ENCODE data around the gene PACS2.
A peak's percentile ranks its signal among the peaks of the same experiment; 100 is the strongest.
"Not testable (repeated sequence)": the region's sequence is repeated elsewhere in the genome, so short reads cannot be mapped to it uniquely, and the experiment has no call there.

The PACS2 gene

DNA sequence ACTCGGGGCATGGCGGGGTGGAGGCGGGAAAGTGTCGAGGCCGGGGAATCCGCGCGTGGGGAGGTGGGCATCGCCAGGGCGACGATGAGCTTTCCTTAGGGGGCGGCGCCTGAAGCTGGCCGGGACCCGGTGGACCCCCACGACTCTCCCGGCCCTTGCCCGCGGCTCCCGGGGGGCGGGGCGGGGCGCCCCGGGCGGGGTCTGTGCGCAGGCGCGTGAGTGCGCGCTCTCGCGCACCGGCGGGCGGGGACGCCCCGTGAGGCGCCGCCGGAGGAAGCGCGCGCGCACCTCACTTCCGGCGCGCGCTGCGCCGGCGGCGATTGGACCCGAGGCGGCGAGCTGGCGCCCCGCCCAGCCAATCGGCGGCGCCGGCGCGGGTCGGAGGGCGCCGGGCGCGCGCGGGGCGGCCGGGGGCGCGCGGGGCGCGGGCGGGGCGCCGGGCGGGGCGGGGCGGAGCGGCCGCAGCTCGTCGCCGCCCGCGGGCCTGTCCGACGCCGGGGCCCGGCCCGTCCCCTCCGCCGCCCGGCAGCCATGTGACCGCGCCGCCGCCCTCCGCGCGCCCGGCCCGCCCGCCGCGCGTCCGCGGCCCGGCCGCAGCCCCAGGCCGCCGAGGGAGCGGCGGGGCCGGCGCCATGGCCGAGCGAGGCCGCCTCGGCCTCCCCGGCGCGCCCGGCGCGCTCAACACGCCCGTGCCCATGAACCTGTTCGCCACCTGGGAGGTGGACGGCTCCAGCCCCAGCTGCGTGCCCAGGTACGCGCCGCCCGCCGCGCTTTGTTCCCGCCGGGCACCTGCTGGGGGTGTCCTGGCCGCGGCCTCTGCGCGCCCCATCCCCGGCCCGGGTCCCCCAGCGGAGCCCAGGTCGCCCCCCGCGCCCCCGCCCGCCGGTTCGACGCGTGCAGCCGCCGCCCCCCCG is at the start of gene PACS2:
TSS of gene PACS2 (plus strand) at position 462 of the 914 bp plus-strand sequence. CDS start at position 633, 171 bp downstream.
- DNase-seq: peak; percentile 87

DNA sequence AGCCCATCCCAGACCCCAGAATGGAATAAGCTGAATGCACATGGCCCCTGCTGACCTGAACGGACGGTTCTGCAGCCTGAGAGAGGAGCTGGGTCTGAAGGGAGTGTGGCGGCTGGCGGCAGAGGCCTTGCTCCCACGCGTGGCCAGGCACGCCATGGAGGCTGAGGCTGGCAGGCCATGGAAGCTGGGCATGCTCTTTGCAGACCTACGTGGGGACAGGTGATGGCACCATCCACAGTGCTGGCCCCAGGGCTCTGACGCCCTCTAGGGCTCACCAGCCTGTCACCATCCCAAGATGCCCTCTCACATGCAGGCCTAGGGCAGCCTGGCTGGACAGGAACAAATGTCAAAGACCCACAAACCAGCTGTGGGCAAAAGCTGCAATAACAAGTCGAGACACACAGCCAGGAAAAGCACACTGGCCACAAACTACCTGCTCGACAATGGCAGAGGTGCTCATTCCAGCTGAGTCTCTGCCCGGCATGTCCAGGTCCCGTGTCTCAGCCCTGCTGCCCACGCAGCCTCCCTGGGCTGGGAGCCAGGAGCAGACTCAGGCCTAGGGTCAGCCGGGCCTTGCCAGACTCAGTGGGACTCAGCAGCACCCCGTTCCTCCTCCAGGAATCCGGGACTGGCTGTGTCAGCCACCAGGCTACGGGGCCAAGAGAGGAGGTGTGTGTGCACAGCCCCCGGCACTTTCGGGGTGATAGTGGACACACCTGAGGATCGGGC is 46.6 kb upstream of the PACS2 start:
- DNase-seq: no peak

DNA sequence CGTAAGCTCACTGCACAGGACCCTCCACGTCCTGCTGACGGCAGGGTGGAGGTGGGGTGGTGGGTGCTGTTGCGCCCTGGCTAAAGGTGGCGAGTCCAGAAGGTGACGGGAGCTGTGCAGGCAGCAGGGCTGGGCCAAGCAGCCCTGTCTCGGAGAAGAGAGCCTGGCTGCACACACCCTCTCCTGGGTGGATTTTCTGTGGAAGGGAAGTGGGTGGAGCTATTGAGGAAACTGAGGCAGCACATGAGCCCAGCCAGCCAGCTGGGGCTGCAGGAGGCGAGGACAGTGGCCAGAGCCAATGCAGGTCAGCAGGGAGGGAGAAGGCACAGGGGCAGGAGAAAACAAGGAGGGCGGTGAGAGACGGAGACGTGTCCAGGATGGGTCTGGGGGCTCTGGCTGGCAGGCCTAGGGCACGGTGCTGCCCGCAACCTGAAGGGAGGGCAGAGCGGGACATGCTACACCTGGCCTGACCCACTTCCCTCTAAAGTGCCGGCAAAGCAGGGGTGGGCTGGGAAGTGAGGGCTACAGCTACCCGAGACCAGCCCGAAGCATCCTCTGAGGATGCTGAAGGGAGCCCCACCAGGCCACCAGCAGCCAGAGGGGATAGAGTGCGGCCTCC is 45.7 kb upstream of the PACS2 start:
- no peak for DNase-seq

DNA sequence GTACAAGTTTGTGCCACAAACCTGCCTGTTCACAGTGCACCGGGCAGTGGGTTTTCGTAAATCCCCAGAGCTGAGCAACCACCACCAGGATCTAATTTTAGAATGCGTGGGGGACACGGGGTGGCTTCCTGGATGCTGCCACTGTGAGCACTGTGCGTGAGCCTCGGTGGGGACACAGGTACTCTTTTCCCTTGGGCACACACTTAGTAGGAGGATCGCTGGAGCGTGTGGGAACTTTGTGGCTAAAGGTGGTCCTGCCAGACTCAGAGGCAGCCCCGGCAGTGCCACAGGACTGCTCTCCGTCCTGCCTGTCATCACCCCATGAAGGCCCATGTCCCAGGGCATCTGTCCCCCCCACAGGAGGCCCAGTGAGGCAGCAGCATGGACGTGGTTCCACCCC is 45.1 kb upstream of the PACS2 start:
- no peak for DNase-seq

DNA sequence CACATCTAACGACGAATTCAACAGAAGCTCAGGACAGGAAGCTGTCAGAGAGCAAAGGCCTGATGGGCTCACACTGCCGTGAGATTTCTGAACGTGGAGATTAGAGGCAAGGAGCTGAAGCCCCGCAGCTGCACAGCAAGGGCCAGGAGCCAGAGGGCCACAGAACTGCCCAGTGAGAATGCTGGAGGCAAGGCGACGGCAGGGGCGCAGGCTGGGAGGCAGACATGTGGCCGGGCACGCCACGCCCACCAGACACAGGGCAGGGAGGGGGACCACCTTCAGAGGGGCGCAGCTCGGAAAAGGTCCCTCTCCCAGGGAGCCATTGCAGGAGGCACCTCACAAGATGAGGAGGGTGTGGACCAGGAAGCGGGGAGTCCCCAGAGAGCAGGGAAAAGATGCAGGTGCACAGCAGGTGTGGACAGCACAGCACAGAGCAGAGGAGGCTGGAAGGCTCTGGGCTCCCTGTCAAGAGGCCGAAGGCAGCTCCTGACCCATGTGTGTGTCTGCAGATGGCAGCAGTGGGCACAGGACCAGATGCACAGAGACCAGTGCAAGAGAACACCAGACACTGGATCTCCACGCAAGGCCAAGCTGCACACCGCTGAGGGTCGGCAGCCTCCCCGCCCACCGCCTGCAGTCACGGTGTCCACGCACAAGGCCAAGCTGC is 43.2 kb upstream of the PACS2 start:
- no peak for DNase-seq

DNA sequence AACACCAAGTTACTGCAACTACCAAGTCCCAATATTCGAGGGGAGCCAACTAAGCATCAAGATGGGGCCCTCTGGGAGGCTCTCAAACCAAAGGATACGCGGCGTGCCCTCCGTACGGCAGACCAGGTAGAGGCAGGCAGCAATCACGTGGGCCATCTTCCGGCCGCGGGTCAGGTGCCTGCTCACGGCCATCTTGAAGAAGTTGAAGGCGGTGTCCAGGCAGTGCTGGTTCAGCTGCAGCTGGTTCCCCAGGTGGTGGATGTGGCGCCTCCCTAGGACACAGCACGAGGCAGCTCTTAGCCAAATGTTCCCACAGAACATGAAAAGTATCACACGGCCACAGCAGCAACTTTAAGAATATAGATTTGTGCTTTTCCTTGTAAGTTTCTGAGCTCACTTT is 41.9 kb upstream of the PACS2 start:
- DNase-seq: no peak

DNA sequence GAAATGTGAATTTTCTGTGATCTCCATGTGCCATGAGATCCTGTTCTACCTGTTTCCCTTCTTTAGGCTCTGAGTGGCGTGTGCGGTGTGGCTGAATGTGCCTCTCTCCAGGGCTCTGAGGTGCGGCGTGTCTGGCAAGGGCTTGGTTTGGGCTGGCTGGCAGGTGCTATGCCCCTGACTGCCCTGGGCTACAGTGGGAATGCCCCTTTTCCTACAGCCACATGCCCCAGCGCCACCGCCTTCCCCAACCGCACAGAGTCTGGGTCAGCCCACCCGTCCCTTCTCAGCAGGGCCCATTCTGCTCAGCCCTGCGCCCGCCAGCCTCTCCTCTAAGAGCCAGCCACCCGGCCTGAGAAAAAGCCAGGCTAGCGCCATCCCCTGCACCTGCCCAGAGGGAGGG is 41.5 kb upstream of the PACS2 start:
- DNase-seq: no peak

DNA sequence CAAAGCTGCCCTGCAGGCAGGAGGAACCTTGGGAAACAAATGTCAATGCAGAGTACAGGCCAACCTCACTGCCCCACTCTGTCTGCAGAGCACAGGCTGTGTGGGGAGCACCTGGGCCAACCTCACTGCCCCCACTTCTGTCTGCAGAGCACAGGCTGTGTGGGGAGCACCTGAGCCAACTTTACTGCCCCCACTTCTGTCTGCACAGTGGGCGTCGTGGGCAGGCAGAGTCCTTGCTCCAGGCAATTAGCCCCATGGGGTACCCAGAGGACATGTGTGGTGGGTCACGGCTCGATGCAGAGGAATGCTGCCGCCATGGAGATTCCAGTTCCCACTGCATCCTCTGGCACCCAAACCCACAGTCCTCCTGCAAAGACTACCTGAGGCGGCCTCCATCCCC is 39.9 kb upstream of the PACS2 start:
- DNase-seq: no peak

DNA sequence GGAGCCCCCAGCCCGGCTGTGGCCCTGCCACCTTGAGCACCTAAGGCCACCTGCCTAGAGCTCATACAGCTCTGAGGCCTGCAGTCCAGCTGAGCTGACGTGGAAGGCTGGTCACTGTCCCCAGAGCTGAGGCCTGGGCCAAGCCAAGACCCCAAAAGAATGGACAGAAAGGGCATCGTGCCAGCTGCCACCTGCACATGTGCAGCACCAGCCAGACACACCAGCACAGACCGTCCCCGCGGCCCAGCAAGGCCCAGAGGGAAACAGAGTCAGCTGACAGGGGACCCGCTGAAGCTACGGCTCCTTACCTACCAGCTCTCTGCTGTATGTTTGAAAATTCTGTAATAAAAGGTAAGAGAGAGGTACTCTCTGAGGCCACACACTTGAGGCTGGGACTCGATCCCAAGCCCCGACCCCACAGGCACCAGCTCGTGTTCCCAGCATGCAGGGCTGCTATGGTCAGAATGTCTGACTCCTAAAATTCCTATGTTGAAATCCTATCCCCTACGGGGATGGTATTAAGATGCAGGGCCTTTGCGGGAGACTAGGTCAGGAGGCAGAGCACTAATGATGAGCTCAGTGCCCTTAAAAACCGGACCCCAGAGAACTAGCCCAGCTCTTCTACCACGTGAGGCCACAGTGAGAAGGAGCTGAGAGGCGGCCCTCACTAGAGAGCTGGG is 39.1 kb upstream of the PACS2 start:
- no peak for DNase-seq

DNA sequence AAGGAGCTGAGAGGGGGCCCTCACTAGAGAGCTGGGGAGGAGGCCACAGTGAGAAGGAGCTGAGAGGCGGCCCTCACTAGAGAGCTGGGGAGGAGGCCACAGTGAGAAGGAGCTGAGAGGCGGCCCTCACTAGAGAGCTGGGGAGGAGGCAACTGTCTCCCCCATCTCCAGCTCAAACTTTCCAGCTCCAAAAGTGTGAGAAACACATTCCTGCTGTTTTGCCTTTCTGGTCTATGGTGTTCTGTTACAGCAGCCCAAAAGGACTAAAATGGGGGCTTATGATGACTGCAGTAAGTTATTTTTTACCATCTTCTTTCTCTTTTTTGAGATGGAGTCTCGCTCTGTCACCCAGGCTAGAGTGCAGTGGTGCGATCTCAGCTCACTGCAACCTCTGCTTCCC is 37.1 kb upstream of the PACS2 start:
- DNase-seq: not testable (repeated sequence)

DNA sequence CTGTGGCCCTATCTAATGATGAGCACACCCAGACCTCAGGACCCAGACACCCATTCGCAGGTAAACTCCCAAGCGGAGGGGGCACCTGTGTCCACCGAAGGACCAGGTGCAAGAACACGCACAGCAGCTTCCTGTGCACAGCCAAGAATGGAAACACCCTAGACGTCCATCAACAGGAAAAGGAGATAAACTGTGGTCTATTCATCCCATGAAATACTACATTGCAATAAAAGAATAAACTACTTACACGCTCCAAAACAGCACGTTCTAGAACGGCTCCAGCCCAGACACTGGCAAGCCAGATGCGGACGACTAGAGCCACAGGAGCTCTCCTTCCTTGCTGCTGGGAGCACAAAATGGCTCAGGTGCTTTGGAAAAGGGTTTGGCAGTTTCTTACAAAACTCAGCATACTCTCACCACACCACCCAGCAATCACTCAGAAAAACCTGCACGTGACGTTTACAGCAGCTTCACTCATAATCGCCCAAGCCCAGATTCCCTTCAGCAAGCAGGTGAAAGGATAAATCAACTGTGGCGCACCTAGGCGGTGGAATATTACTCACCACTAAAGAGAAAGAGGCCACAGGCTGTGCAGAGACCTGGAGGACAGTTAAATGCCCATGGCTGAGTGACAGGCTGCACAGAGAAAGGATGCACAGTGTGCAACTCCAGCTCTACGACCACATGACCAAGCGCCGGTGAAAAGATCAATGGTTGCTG is 34.7 kb upstream of the PACS2 start:
- DNase-seq: no peak

DNA sequence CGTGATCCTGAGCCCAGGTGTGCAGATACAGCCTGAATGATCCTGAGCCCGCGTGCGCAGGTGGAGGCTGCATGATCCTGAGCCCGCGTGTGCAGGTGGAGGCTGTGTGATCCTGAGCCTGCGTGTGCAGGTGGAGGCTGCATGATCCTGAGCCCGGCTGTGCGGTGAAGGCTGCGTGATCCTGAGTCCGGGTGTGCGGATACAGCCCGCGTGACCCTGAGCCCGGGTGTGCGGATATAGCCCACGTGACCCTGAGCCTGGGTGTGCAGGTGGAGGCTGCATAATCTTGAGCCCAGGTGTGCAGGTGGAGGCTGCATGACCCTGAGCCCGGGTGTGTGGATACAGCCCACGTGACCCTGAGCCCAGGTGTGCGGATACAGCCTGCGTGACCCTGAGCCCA is 34.0 kb upstream of the PACS2 start:
- DNase-seq: no peak

DNA sequence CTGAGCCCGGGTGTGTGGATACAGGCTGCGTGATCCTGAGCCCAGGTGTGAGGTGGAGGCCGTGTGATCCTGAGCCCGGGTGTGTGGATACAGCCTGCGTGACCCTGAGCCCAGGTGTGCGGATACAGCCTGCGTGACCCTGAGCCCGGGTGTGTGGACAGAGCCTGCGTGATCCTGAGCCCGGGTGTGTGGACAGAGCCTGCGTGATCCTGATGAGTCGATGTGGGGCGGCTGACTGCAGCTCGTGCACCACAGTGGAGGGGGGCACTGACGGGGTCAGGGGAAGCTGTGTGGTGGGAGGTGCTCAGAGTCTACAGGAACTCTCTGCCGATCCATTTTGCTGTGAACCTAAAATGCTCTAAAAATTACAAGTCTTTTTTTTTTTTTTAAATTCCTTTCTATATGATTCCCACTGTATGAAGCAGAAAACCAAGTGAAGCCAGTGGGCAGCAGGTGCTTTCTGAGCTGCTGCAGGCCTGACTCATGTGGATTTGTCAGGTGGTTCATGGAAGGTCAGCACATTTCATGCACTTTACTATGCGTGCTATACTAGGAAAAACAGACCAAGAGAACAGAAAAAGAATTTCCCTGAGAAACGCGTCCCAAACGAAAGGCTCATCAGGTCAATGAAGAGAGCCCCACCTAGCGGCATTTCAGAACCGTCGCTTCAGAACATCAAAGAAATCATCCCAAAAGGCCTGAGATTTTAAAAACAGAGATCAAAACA is 33.0 kb upstream of the PACS2 start:
- DNase-seq: peak; percentile 43

DNA sequence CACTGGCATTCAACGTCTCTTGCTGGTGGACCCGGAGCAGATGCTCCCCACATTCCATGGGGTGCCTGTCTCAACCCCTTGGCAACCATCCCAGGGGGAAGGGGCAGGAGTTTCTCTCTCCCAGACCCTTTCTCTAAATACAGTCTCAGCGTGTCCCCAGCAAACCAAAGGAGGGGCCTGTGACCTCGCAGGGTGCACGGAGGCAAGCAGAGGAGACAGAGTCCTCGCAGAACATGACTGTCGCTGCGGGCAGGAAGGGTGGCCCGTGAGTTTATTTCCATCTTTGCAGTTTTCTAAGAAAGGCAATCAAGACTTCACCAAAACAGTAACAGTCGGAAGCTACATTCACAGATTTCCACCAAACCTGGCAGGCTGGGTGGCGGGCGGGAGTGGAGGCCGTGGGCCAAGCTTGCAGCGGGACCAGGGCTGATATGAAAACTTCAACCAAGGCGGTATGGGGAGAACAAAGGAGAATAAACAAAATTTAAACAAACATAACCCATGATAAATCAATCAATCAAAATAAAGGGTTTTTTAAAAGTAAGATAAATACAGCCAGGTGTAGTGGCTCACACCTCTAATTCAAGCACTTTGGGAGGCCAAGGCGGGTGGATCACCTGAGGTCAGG is 32.3 kb upstream of the PACS2 start:
- no peak for DNase-seq

DNA sequence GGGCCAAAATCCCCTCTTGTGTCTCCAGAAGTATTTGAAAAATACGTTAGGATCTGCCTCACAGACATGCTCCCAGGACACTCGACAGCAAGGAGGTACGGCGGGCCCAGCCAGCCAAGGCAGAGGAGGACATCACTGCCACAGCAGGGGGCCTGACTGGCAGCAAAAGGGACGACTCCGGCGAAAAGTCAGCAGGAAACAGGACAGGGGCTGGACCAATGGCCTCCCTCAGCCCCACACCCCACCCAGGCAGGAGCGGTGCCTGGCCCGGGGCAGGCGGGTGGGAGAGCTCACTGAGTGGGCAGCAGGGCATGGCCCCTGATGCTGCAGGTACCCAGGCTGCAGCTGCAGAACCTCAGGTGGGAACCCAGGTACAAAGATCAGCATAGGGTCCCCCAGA is 31.5 kb upstream of the PACS2 start:
- no peak for DNase-seq

DNA sequence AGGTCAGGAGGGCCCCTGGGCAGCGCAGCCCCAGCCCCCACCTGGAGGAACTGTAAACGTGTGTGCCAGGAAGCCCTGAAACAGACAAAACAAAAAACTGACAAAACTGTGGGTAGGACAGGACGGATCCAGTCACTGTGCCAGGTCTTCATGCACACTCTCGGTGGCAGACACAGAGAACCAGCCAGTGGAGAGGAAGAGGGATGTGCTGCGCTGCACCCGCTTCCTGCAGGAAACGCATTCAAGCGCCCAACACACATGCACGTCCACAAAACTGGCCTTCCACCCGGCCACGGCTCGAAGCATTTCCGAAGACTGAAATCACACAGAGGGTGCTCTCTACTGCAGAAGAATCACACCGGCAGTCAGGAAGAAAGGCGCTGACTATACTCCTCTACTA is 30.6 kb upstream of the PACS2 start:
- peak; percentile 36 for DNase-seq

DNA sequence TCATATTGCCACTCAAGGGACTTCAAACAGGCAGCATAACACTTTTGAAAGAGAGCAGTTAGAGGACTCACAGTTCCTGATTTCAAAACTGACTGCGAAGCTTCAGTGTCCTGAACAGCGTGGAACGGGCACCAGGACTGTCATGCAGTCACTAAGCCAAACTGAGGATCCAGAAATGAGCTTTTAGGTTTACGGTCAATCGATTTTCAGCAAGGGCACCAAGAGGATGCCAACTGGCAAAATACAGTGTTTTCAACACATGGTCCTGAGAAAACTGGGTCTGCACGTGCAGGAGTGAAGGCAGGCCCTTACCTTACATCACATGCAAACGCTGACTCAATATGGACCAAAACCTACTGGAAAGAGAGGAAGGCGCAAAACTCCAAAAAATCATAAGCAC is 29.4 kb upstream of the PACS2 start:
- DNase-seq: no peak

DNA sequence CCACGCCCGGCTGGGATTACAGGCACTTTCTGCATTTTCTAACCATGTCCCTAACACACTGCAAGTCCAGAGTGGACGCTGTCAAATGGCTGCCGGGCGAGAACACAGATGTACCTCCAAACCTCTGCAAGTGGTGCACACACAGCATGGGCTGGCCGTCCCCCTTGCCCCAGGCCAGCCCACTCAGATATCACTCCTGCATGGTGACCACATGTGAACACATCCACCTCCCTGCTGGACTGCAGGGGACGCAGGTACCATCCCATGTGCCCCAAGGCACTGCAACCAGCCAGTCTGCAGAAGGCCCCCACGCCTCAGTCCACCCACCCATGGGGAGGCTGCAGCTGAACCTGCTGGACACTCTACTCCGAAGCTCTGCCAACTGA is 27.8 kb upstream of the PACS2 start:
- no peak for DNase-seq

DNA sequence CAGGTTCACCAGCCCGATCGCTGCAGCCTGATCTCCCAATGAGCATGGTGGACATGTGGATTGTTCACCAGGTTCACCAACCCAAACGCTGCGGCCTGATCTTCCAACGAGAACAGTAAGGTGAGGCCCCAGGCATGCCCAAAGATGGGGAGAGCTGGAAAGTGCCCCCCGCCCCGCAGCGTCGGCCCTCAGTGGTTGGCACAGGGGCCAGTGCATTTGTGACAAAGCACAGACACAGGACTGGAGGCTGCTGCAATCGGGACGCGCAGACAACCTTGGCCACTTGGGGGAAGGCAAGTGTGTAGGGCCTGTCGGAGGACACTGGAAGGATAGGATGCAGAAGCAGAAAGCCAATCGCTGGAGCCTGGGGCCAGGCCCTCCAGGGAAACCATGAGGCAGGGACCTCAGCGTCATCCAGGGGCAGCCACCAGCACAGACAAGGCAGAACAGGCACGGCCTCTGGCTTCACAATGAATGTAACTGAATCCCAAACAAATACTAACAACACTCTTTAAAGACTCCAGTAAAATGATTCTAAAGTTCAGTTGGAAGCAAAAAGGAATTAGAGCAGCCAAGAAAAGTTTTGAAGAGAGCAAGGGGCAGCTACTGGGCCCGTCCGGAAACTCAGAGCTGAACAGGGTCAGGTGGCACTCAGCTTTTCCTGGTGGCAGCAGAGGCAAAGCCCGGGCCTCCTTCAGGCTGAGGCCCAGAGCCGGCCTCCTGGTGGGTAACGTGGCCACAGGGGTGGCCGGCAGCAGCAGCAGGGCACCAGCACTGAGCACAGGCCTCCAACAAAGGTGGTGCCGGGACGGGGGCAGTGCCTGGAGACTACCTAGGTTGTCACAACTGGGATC is 27.1 kb upstream of the PACS2 start:
- no peak for DNase-seq

DNA sequence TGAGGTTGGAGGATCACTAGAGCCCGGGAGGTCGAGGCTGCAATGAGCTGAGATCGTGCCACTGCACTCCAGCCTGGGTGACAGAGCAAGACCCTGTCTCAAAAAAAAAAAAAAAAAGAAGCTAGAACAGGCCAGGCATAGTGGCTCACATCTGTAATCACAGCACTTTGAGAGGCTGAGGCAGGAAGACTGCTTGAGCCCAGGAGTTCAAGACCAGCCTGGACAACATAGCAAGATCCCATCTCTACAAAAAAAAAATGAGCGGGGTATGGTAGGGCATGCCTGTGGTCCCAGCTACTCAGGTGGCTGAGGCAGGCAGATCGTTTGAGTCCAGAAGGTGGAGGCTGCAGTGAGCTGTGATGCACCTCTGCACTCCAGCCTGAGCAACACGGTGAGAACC is 25.6 kb upstream of the PACS2 start:
- not testable (repeated sequence) for DNase-seq
